ENCODE data around the gene ABCD3. TPM values are rescaled to one million over a fixed set of nuclear protein-coding genes. Genes with fewer than 3 reads are reported as not detected.

The ABCD3 gene
- total and polyA plus RNA-seq, 2 of the 13 experiments (the other 11 are each of a cell fraction or from before 2014, with no cell fraction given): 27.5 to 166 TPM

DNA sequence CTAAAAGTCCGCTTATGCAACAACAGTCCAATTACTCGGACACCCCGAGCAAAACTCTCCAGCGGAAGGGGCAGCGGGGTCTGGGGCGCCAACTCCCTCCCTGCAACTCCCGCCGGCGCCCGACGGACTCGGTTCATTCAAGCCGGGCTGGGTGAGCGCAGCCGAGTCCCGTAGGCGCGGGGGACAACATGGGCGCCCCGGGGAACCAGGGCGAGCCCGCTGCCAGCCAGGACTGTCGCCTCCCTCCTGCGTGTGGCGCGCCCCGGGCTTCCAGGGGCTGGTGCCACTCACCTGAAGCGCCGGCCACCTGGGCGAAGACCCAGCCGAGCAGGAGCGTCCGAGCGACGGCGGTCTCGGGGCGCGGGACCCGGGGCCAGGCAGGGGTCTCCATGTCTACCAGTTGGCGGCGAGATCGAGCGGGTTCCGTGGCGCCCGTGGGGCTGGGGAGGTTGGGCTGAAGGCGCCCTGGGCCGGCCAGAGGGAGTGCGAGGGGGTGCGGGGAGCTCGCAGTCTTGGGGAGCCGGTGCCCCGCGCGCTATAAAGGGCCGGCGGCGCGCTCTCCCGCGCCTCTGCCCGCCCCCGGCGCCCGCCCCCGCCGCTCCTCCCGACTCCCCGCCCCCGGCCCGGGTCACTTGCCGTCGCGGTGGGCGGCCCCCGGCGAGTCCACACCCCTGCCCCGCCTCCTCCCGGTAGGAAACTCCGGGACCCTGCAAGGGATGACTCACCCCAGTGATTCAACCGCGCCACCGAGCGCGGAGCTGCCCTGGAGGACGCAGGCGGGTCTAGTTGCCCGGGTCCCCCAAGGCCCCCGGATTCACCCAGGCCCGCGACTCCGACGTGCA lies 123.3 kb downstream of the ABCD3 start, which contains the start of gene F3 (continued):
- TF ChIP-seq LCORL (IDR thresholded peaks at IDR 0.05): no peak
- peak; percentile 32; the same call in 1 of the 2 replicates for TF ChIP-seq LCORL (CRISPR knock-in tag; IDR thresholded peaks at IDR 0.05)
- peak; percentile 56; the same call in 1 of the 2 replicates for TF ChIP-seq POLR2G (IDR thresholded peaks at IDR 0.05; ENCODE audit: low read depth, low read length)
- TF ChIP-seq ZNF749 (CRISPR knock-in tag; IDR thresholded peaks at IDR 0.05; ENCODE audit: borderline replicate concordance): no peak
- no peak for TF ChIP-seq IKZF1 (IDR thresholded peaks at IDR 0.05)
- no peak for TF ChIP-seq NPAS2 (CRISPR knock-in tag; IDR thresholded peaks at IDR 0.05; ENCODE audit: borderline replicate concordance)
- peak; percentile 30; the same call in 1 of the 2 replicates for TF ChIP-seq ZNF557 (CRISPR knock-in tag; IDR thresholded peaks at IDR 0.05)
- TF ChIP-seq, protein P1, sequence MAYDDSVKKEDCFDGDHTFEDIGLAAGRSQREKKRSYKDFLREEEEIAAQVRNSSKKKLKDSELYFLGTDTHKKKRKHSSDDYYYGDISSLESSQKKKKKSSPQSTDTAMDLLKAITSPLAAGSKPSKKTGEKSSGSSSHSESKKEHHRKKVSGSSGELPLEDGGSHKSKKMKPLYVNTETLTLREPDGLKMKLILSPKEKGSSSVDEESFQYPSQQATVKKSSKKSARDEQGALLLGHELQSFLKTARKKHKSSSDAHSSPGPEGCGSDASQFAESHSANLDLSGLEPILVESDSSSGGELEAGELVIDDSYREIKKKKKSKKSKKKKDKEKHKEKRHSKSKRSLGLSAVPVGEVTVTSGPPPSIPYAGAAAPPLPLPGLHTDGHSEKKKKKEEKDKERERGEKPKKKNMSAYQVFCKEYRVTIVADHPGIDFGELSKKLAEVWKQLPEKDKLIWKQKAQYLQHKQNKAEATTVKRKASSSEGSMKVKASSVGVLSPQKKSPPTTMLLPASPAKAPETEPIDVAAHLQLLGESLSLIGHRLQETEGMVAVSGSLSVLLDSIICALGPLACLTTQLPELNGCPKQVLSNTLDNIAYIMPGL (CRISPR knock-in tag; IDR thresholded peaks at IDR 0.05; ENCODE audit: borderline replicate concordance in 1 of 2, low read depth in 1 of 2): peak; percentile 18 to 82; a peak in 2 of 4 replicates
- TF ChIP-seq ZNF205 (CRISPR knock-in tag; IDR thresholded peaks at IDR 0.05): no peak
- TF ChIP-seq PRPF4 (IDR thresholded peaks at IDR 0.05; ENCODE audit: low read depth, low read length, poor library complexity, severe bottlenecking): no peak
- TF ChIP-seq HNRNPLL (IDR thresholded peaks at IDR 0.05; ENCODE audit: low read depth, low read length, poor library complexity, severe bottlenecking): peak; percentile 15
- TF ChIP-seq, protein P2, sequence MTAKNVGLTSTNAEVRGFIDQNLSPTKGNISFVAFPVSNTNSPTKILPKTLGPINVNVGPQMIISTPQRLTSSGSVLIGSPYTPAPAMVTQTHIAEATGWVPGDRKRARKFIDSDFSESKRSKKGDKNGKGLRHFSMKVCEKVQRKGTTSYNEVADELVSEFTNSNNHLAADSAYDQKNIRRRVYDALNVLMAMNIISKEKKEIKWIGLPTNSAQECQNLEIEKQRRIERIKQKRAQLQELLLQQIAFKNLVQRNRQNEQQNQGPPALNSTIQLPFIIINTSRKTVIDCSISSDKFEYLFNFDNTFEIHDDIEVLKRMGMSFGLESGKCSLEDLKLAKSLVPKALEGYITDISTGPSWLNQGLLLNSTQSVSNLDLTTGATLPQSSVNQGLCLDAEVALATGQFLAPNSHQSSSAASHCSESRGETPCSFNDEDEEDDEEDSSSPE (CRISPR knock-in tag; IDR thresholded peaks at IDR 0.05): no peak
- no peak for TF ChIP-seq ZNF207 (IDR thresholded peaks at IDR 0.05; ENCODE audit: borderline replicate concordance)
- TF ChIP-seq, protein P3, sequence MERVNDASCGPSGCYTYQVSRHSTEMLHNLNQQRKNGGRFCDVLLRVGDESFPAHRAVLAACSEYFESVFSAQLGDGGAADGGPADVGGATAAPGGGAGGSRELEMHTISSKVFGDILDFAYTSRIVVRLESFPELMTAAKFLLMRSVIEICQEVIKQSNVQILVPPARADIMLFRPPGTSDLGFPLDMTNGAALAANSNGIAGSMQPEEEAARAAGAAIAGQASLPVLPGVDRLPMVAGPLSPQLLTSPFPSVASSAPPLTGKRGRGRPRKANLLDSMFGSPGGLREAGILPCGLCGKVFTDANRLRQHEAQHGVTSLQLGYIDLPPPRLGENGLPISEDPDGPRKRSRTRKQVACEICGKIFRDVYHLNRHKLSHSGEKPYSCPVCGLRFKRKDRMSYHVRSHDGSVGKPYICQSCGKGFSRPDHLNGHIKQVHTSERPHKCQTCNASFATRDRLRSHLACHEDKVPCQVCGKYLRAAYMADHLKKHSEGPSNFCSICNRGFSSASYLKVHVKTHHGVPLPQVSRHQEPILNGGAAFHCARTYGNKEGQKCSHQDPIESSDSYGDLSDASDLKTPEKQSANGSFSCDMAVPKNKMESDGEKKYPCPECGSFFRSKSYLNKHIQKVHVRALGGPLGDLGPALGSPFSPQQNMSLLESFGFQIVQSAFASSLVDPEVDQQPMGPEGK (CRISPR knock-in tag; IDR thresholded peaks at IDR 0.05): peak; percentile 71
- TF ChIP-seq TCF12 (IDR thresholded peaks at IDR 0.05): no peak
- no peak for TF ChIP-seq TCF12 (CRISPR knock-in tag; IDR thresholded peaks at IDR 0.05)
- TF ChIP-seq STAG1 (CRISPR knock-in tag; IDR thresholded peaks at IDR 0.05): peak; percentile 9; the same call in 1 of the 2 replicates
- TF ChIP-seq MXD4 (CRISPR knock-in tag; IDR thresholded peaks at IDR 0.05): no peak
- TF ChIP-seq RFX3 (CRISPR knock-in tag; IDR thresholded peaks at IDR 0.05): no peak
- TF ChIP-seq ZNF362 (CRISPR knock-in tag; IDR thresholded peaks at IDR 0.05; ENCODE audit: borderline replicate concordance): no peak
- no peak for TF ChIP-seq ATF7-NPFF (CRISPR knock-in tag; IDR thresholded peaks at IDR 0.05; ENCODE audit: low read depth)
- 0 out of 2 replicates have a peak, but pooled peaks have one; percentile 31 for TF ChIP-seq ZNF629 (CRISPR knock-in tag; conservative IDR thresholded peaks at IDR 0.05)
- no peak for TF ChIP-seq KDM4B (CRISPR knock-in tag; IDR thresholded peaks at IDR 0.05)
- TF ChIP-seq HOXA5 (CRISPR knock-in tag; IDR thresholded peaks at IDR 0.05): peak; percentile 19; the same call in 1 of the 2 replicates
- TF ChIP-seq ATAD3A (CRISPR knock-in tag; IDR thresholded peaks at IDR 0.05): no peak

Measured in HepG2 (cell line).